Measurements from ENCODE around the gene RAI14.
A peak's percentile ranks its signal among the peaks of the same experiment; 100 is the strongest.

RAI14 gene

DNA sequence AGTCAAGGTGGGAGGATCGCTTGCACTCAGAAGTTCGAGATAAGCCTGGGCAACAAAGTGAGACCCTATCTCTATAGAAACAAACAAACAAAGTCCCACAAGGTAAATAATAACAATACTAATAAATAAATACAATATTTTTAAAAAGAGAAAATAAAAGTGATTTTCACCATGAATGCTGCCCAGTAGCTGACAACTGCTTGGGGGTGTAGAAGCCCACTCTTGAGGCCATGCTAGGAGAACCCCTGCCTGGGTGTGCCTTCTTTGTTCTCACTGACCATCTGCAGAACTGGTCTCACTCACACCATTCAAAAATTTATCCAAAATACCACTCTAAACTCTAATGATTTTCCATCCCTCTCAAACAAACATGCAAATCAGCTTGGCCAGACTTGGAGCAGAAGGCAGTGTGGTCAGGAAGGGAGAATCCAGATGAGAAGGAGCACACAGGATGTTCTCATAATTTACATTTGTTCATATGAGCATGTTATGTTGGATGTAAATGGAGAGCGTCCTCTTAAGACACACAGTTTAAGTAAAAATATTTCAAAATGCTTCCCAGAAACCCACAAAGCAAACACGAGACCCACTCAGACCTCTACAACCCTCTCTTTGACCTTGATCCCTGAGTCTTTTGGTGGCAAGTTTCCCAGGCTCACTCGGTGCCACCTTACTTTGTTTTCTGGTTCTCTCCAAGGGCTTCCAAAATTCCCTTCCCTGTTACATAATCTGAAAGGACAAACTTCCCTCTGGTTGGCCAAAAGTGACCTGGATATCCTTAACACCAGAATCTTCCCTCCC, 7.9 kb upstream of the RAI14 start:
- DNase-seq, result no peak

DNA sequence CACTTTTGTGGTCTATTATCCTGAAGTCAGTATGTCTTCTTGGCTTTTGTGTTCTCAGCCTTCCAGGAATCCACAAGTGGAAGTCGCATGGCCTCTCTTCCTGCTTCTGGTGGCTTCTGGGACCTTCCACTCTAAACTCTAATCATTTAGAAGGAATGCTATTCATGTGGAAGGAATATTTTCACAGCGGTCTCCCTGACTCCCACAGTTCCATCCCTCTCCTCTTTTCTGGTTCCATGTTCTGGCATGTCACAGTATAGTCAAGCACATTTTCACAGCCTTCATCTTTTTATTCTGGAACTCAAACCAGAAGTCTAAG, 7.3 kb upstream of the RAI14 start:
- no peak for DNase-seq

DNA sequence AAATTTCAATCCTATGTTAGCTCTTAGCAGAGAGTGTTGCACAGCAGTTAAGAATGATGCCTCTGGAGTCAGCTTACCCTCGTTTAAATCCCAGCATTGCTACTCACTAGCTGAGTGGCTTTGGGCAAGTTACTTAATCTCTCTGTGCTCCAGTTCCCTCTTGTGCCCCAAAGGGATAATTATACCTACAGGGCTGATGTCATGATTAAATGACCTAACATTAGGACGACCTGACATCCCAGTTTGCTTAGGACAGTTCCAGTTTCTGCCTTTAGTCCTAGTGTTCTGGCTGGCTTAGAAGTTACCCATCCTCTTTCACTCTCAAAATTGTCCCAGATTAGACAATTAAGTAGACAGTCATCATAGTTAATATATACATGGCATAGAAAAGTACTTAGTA, 4.3 kb upstream of the RAI14 start:
- DNase-seq, result no peak

DNA sequence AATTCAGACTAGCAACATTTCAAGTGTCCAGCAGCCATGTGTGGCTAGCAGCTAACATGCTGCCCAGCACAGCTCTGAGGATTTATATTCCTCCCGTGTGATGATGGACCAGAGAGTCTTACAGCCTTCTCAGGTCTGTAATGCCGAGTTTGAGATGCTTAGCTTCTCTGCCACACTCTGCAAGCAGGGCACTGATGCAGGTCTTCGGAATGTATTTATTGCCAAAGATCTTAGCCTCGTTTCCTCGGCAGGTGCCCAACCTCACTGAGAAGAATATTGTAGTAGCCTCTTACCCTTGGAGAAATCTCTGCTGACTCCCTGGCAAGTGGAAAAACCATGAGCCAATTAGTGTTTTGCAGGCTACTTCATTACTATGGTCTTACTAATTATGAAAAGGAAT, 3.7 kb upstream of the RAI14 start:
- DNase-seq, result no peak

DNA sequence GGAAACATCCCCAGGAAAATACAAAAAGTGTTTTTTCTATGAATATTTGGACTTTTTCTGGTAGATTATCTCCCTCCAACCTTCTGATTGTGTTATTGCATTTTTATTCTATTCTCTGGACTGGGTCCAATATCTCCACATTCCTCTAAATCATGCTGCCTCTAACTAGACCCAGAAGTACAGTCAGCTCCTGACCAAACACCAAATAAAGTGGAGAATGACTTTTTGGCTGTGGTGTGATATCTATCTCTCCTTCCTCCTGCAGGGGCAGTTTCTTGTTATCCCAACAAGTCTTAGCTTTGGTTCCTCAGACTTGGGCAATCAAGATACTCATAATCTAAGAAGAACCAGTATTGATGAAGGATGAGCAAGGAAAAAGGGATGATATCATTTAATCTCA, 3.2 kb upstream of the RAI14 start:
- no peak for DNase-seq

DNA sequence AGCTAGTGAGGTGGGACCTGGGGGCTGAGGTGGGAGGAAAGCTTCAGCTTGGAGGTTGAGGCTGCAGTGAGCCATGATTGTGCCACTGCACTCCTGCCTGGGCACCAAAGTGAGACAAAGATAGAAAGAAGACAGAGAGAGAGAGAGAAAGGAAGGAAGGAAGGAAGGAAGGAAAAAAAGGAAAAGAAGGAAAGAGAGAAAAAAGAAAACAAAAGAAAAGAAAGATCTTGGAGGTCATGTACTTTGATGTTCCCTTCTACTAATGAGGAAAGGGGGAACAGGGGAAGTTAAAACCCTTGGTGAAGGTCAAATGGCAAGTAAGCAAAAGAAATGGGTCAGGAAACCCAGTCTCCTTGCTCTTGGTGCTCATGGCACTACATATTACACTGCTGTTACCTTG, 2.4 kb upstream of the RAI14 start:
- DNase-seq, result no peak

DNA sequence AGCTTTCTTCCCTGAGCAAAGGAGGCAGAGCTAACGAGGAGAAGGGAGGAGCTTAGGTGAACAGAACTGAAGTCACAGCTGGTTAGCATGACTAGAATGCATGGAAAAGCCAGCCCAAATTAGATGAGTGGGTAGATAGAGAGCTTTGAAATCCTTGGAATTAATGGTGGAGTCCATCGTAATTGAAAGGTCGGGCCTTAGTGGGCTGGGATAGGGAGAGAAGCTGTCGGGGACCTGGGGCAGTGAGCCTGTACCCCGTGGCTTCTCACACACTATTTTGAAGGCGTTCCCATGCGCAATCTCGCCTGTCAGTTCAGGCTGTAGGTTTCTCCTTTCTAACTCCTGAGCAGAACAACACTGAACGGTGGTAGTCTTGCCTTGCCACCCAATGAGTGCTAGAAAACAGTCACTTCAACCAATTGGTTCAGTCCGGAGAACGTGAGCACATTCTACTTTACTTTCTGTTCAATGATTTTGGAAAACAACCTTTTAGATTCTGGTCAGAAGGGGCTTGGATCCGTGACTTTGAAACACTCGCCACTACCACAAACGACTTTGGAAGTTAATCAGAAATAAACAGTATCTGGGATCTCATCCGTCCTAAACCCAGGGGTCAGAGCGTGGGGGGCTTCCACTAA, 655 bp upstream of the RAI14 start:
- DNase-seq, result peak; percentile 50

DNA sequence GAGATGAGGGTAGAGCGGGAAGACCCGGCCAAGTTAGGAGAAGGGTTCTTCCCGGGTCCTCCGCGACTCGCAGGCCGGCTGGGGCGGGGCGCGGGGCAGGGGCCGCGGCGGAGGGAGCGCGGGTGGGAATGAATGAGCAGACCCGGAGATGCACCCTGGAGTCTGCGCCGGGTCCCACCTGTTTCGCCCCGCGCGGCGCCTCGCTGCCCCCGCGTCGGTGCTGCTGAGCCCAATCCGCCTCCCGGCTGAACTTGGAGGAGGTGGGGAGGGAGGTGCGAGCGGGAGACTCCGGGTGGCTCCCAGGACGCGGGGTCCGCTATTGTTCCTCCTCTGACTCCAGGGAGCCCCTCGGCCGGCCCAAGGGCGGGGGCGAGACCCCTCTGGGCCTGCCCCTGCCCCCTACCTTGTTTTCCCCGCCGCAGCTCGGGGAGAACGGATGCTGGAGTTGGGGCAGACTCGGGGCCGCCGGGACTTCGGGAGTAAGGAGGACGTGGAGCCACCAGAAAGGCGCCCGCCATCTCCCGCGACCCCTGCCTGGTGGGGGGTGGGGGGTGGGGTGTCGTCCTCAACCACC, 659 bp downstream of the RAI14 start:
- peak; percentile 51 for DNase-seq

DNA sequence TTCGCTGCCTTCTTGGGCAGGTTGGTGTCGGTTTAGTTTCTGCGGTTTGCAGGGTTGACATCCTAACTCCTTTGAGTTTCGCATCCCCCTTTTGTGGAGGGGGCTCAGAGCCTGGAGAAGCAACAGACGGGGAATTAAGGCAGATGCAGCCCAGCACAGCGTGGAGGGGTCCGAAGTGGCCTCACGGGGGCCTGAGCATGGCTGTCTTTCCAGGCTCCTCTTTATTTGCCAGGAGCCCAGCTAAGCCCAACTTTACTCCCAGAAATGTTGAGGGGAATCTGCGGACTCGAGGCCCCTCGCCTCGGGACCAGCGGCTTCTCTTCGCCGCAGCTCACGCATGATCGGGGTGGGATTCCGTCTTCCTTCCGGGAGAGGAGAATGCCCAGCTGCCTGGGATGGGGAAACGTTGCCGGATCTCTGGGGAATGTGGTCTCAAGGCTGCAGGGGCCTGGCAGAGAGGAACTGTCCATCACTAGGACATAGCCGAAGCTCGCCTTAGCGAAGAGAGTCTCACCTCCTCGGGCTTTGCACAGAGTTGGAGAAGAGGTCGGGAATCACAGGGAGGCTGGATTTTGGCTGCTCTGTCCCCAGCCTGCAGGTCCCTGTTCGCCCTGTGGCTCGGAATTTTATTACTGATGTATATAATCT, 1.3 kb downstream of the RAI14 start:
- DNase-seq, result no peak

DNA sequence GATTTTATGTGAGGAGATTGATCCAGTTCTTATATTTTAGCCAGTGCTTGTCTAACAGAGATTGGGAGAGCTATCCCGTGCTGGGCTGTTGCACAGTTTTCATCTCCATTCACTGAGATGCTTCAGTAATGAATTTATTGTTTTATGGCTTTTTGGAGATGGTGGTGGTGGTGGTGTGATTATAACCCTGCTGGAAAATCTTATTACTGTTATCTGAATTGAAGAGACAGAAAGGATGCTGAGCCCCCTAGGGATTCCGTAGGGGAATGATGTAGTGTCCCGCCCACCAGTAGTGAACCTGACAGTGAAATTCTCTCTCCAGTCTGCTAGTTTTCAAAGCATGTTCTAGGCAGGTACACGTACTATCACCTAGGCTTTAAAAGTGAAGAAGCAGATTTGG, 1.9 kb downstream of the RAI14 start:
- DNase-seq, result no peak

DNA sequence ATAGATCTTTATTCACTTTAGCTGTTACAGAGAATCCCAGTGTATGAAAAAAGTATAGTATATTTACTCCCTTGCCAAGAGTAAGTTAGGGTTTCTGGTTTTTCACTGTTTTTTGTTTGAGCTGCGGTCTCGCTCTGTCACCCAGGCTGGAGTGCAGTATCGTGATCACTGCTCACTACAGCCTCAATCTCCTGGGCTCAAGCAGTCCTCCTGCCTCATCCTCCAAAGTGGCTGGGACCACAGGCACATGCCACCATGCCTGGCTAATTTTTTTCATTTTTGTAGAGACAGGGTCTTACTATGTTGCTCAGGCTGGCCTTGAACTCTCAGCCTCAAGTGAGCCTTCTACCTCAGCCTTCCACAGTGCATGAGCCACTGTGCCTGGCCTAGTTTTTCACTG, 3.0 kb downstream of the RAI14 start:
- no peak for DNase-seq

DNA sequence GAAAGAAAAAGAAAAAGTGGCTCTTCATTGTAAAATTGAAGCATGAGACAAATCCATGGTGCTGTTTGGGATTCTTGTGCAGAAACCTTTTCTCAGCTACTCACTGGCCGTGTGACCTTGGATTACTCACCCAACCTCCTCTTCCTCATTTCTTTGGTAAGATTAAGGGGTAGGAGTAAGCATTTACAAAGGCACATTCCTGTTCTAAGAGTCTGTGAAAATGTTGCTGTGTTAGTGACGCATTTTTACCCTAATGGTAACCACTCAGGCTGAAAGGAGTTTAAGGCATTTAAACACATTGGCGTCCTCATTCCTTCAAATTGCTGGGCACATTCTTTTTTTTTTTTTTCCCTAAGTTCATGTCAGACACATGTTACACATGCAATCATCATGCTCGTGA, 4.3 kb downstream of the RAI14 start:
- no peak for DNase-seq

DNA sequence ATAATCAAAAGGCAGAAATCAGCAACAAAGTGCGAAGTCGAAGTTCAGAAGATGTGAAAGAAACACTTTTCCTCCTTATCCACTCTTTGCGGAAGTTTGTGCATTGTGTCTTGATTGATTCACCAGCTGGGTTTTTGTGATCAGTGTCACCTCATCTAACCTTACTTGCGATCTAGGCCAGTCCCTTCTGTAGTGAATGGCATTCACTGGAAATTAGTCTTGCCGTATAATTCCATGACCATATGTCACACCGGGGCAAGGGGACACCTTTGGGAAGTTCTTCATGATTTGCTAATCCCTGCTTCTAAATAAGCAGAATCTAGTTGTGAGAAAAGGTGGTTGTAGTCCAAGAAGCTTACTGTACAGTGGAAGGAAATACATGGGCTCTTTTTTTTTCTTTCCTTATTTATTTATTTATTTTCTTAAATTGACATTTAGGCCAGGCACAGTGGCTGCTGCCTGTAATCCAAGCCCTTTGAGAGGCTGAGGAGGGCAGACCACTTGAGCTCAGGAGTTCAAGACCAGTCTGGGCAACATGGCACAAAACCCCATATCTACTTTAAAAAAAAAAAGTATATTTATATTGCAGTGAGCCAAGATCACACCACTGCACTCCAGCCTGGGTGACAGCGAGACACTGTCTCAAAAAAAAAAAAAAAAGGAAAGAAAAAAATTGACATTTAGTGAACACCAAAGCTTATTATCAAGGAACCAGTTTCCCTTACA, 7.8 kb downstream of the RAI14 start:
- DNase-seq, result no peak

DNA sequence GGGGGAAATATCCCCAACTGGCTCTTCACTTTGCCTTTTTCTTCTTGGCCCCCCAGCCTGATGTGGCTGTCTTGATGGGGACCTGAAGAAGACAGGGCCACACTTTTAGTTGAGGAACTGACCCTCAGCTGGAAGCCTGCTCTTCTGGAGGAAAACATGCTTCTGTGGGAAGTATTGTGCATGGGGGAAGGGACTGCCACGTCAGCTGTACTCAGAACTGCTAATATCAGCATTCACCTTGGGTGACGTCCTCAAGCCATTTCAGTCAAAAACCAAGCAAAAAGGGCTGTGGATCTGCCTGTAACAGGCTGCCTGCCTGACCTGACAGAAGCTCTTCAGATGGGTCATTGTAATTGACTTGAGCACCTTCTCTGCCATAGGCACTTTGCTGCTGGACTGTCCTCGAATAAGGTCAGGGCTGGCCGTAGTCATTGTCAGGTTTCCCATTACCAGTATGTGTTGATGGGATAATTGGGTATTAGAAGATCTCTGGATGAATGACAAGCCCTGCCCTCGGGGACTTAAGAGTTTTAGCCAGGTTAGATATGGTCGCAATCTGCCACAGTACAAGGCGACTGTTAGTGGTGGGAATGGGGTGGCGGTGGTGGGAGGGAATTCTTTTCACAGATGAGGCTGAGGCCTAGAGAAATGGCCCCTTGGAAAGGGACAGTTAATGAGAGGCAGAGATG, 10.4 kb downstream of the RAI14 start:
- no peak for DNase-seq

DNA sequence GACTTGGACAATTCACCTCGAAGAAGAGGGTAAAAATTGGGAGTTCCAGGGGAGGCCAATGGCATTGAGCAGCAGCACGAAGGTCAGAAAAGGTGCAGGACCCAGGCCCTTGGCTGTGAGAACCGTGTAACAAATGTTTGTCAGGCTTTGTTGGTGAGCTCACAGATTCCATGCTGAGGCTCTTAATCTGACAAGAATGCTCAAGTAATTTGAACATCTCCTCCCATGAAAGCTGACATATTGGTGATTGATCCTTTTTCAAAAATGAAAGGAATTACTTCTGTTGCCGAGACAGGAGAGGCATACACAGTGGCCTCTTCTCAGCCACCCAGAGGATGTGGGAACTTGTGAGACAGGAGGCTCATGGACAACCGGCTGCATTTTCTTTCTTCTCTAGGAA, 11.6 kb downstream of the RAI14 start:
- no peak for DNase-seq

DNA sequence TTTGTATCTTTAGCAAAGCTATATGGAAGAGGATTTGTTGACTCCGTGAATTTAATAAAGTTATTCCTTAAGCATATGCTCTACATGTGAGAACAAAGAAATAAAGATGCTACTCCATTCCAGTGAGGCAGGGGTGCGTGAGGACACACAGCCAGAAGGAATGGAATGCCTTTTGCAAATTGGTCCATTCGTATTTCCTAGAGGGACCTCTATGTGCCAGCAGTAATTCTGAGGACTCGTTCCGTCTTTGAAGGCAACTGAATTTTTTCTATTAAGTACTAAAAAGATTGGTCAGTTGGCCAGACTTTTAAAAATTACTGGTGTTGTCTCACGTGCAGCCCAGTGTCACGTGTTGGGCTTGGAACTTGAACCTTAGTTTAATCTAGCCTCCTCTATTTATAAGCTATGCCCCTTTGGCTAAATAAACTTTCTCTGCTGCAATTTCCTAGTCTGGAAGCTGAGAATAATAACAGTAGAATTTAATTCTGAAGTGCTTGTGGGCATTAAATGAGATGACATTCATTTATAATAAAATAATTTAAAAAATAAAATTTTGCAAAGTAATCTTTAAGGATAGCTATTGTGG, 13.9 kb downstream of the RAI14 start:
- DNase-seq, result no peak

DNA sequence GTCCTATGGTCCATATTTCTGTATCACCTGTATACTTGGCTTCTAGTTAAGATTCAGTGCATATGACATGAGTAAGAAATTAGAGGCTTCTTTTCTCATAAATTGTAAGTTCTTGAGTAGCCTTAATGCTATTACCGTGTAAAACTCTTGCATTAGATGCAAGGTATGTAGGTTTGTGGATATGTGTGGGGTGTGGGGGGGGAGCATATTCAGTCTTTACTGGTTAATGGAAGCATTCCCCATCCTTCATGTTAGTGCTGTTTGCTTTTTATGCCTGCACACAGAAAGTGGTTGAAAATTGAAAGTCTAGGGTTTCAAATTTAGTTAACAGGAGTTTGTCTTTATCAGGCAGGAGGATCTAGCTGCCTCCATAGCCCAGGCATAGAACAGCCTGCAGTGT, 16.1 kb downstream of the RAI14 start:
- DNase-seq, result no peak

DNA sequence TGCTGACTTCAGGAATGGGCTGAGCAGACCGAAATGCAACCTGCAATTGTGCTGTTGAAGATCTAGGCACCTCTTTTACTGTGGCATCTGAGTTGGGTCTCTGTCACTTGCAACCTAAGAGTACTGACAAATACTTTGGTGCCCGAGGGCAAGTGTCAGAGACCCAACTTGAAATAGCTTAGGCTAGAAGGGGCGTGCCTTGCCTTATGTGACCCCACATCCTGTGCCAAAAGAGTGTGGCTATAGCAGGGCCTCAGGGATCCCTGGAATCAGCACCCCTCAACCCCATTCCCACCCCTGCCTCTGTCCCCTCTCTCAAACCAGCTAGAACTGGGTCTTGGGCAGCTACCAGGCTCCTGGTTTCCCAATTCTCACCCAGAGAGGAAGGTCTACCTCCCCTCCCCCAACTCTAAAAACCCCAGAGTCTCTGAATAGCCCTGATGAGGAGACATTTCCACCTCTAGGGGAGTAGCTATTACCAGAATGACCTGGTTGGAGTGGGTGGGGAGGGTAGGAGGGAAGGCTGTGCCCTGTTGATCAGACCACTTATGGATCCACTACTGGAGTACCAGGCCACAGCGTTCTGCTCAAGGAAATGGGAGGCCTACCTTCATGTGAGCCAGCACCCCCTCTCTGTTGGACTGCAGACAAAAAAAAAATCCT, 17.5 kb downstream of the RAI14 start:
- DNase-seq, result no peak

DNA sequence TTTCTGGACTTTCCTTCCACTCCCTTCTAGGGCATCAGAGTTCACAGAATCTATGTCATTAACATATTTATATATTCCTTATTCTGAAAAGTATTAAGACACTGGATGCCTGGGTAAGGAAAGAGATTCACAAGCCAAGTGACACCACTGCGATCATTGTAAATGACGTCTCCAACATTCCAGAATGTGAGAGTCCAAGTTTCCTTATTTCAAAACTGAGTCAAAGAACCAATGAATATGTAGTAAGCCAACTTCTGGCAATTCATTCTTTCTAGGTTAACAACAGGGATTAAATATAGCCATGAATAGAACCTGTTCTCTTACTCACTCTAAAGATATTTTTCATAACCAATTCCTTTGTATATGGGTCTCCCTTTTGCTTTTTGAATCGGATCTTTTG, 18.1 kb downstream of the RAI14 start:
- DNase-seq, result no peak

DNA sequence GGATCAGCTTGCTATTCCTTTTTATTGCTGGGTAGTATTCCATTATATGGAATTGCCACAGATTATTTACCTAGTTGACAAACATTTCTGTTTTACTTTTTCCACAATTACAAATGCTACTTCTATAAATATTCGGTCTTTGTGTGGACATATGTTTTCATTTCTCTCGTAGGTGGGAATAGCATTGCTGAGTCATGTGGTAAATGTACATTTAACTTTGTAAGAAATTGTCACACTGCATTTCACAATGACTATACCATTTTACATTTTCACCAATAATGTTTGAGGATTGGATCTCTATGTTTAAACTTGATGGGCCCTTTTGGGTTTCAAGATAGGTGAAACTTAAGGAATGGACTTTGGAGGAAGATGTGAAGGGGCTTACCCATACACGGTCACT, 19.7 kb downstream of the RAI14 start:
- DNase-seq, result no peak

DNA sequence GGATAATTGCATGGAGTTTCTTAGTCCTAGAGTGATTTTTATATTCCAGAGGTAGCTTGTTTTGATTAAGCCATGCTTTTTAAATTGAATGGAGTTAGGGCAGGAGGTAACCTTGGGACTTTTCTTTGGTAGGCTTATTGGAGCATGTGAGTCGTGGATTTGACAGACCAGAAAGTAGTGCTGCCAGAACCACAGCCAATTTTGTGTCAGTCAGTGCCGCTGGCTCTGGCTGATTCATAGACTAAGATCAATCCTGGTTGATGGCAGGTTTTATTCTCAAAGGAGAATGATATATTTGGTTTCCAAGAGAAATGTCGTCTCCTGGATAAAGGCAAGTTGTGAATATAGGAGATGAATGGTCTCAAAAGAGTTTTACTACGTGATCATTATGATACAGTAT, 20.3 kb downstream of the RAI14 start:
- no peak for DNase-seq

DNA sequence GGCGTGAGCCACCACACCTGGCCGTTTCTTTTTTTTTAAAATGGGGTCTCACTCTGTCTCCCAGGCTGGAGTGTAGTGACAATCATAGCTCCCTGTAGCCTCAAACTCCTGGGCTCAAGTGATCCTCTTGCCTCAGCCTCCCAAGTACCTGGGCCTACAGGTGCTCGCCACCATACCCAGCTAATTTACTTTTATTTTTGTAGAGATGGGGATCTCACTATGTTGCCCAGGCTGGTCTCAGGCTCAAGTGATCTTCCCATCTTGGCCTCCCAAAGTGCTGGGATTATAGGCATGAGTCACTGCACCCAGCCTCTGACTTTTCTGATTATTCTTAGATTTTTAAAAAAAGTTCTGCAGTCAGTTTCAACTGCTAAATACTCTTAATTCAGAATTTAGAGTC, 21.3 kb downstream of the RAI14 start:
- no peak for DNase-seq
